ENCODE measurements around the gene CHIT1. TPM values are rescaled to one million over a fixed set of nuclear protein-coding genes. Genes with fewer than 3 reads are reported as not detected.

CHIT1 gene
- polyA plus RNA-seq, 1 experiment = not detected

DNA sequence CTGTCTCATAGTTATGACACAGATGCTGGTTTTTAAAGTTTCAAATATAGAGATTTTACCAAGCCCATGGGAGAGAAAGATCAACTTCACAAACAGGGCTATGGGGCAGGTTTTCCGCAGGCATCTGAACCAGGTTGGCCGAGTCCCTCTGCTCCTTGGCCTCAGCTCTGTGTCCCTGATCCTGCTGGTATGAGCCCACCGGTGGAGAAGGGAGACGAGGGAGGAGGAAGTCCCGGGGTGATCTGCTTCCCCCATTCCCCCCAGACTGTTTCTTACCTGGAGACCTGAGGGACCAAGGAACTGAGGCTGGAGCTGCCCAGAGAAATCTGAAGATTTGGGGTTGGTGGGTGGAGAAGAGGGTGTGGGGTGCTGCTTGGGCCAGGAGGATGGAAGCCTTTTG is 46.9 kb upstream of the CHIT1 start:
- no peak overlapping the region for H3K4me3 ChIP-seq (ENCODE audit: low read depth, low read length)
- no peaks in the 10 kb centered on the region for H3K36me3 ChIP-seq (ENCODE audit: control insufficient read depth, insufficient read depth, low read length)
- no peaks in the 10 kb centered on the region for H3K27me3 ChIP-seq (ENCODE audit: control insufficient read depth, insufficient read depth, low read length)
- TF ChIP-seq, protein P1, sequence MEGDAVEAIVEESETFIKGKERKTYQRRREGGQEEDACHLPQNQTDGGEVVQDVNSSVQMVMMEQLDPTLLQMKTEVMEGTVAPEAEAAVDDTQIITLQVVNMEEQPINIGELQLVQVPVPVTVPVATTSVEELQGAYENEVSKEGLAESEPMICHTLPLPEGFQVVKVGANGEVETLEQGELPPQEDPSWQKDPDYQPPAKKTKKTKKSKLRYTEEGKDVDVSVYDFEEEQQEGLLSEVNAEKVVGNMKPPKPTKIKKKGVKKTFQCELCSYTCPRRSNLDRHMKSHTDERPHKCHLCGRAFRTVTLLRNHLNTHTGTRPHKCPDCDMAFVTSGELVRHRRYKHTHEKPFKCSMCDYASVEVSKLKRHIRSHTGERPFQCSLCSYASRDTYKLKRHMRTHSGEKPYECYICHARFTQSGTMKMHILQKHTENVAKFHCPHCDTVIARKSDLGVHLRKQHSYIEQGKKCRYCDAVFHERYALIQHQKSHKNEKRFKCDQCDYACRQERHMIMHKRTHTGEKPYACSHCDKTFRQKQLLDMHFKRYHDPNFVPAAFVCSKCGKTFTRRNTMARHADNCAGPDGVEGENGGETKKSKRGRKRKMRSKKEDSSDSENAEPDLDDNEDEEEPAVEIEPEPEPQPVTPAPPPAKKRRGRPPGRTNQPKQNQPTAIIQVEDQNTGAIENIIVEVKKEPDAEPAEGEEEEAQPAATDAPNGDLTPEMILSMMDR (IDR thresholded peaks at IDR 0.05; ENCODE audit: insufficient read depth, low read depth, low read length) = no peak
- ChIA-PET CTCF (interaction anchor here (1.4 to 20.3 kb wide), 4 partner anchors 8 to 64 kb away, joined by 4 to 484 read pairs (median 38); no protein-coding TSS in a partner anchor), POLR2A (no interaction called here)
- DNase-seq (ENCODE audit: low read depth) = no peak

DNA sequence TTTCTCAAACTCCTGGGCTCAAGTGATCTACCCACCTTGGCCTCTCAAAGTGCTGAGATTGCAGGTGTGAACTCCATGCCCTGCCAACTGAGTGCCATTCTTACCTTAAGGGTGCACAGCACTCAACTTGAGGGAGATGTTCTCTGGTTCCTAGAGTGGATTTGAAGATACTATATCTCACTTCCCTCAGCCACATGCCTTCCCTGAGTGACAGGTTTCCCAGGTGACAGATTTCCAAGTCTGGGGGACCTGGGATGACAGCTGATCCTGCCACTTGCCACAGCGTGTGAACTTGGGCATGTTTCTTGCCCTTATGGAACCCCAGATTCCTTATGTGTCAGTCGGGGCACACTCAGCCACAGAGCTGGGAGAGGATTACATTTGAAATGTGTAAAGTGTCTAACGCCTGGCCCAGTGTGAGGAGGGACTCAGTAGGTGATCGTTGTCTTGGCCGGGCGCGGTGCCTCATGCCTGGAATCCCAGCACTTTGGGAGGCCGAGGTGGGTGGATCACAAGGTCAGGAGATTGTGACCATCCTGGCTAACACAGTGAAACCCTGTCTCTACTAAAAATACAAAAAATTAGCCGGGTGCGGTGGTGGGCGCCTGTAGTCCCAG is 46.3 kb upstream of the CHIT1 start:
- ChIA-PET POLR2A (no interaction called here), CTCF (interaction anchor here (1.9 to 20.3 kb wide), 4 partner anchors 7 to 64 kb away, joined by 5 to 484 read pairs (median 38); no protein-coding TSS in a partner anchor)
- no peak for DNase-seq (ENCODE audit: low read depth)
- no peak overlapping the region for H3K4me3 ChIP-seq (ENCODE audit: low read depth, low read length)
- TF ChIP-seq, protein P1 (IDR thresholded peaks at IDR 0.05; ENCODE audit: insufficient read depth, low read depth, low read length) = no peak
- H3K36me3 ChIP-seq (ENCODE audit: control insufficient read depth, insufficient read depth, low read length) = no peaks in the 10 kb centered on the region
- H3K27me3 ChIP-seq (ENCODE audit: control insufficient read depth, insufficient read depth, low read length) = no peaks in the 10 kb centered on the region

DNA sequence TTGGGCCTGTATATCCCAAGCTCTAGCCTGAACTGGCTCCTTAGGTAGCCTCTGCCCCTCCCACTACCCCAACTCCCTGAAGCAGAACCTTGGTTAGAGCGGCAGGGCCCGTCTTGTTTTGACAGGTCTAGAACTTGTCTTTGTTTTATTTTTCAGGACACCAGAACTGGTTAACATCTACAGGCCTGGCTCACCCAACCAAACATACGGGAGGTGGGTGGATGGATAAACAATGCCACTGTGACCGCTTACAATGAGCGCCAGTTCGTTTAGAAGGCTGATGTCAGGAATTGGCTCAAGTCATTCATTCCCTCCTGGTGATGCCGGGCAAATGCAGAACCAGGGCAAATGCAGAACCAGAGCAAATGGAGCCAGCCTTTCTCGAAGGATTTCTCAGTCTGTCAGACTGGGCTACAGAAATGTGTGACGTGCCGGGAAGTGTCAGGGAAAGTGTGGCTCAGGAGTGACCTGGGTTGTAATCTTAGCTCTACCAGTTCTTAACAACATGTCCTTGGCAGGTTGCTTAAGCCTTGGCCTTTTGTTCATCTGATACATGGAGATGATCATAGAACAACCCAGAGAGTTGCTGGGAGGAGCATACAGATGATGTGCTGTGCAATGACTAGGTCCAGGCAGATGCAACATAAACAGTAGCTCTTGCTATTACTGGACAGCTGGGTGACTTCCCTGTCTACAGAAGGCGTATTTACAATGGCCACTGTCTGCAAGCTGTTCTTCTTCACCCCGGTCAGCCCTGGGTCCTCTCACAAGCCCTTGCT is 45.3 kb upstream of the CHIT1 start:
- H3K27me3 ChIP-seq (ENCODE audit: control insufficient read depth, insufficient read depth, low read length) = no peaks in the 10 kb centered on the region
- ChIA-PET CTCF (interaction anchor here (0.6 to 20.3 kb wide), 11 partner anchors 11 to 235 kb away, joined by 3 to 484 read pairs (median 4); partner anchors contain the start of gene ADORA1), POLR2A (no interaction called here)
- no peaks in the 10 kb centered on the region for H3K36me3 ChIP-seq (ENCODE audit: control insufficient read depth, insufficient read depth, low read length)
- no peak for DNase-seq (ENCODE audit: low read depth)
- no peak overlapping the region for H3K4me3 ChIP-seq (ENCODE audit: low read depth, low read length)
- TF ChIP-seq, protein P1 (IDR thresholded peaks at IDR 0.05; ENCODE audit: insufficient read depth, low read depth, low read length) = no peak

DNA sequence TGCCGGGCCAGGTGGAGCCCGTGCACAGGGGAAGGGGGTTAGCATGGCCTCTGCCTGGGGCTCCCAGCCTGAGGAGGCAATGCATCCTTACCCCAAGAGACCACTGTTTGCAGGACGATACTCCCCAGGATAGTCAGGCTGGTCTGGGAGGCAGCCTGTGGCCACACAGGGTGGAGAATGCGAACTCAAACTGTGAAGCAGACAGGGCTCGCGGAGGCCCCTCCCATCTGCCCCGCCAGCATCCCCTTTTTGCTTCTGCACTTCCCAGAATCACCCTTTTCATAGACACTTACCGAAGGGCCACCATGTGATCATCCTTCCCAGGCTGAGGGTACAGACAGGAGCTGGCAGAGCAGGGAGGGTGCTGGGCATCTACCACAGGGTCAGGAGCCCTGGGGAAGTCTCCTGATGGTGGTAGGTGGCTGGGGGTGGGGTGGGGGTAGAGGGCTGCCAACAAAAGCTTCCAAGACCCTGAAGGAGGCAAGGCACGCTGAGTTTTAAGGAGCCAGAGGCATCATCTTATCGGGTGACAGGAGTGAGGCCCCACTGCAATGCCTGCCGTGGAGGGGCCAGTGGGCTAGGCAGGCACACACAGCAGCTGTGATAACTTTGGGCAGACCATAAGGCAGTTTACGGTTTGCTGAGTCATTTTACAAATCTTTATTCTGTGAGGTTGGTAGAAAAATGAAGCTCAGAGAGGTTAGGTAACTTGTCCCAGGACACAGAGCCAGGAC is 44.6 kb upstream of the CHIT1 start:
- Histone ChIP-seq H3K4me3 (ENCODE audit: low read depth, low read length) (no peak overlapping the region), H3K27me3 (ENCODE audit: control insufficient read depth, insufficient read depth, low read length) (no peaks in the 10 kb centered on the region), H3K36me3 (ENCODE audit: control insufficient read depth, insufficient read depth, low read length) (no peaks in the 10 kb centered on the region)
- ChIA-PET POLR2A (no interaction called here), CTCF (interaction anchor here (0.6 to 20.3 kb wide), 11 partner anchors 12 to 235 kb away, joined by 3 to 484 read pairs (median 4); partner anchors contain the start of gene ADORA1)
- DNase-seq (ENCODE audit: low read depth) = no peak
- TF ChIP-seq, protein P1 (IDR thresholded peaks at IDR 0.05; ENCODE audit: insufficient read depth, low read depth, low read length) = no peak

All from BJ (cell line).